Measurements from ENCODE around the gene JSRP1.

Gene JSRP1

DNA sequence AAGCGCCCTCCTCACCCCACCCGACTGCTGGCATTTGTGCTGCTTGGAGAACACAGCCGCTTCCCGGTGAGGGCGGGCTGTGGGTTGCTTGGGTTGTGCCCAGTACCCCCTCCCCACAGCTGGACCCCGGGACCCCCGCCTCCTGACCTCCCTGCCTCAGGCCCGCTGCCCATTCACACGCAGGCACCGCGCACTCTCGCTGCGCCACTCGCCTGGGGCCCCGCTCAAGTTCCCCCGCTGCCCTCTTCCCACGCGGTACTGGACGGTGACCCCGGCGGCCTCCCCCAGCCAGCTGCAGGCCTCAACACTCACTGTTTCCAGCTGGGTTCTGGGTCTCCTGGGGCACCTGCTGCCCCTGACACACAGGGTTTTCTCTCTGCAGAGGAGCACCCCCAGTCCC lies 36.5 kb downstream of the JSRP1 start:
- peaks cover 26 to 99% (median 78%) of the 10 kb centered on the region in 3 donors for H3K36me3 ChIP-seq
- H3K4me3 ChIP-seq: no peak overlapping the region
- no peak for DNase-seq
- intact Hi-C loops (cut with DNase I; ENCODE audit: low total_unique reads): no loop called here
- TF ChIP-seq CTCF (IDR thresholded peaks at IDR 0.05): no peak
- H3K4me1 ChIP-seq: no peaks in the 10 kb centered on the region
- H3K27ac ChIP-seq: no peak overlapping the region
- no peaks in the 10 kb centered on the region for H3K9me3 ChIP-seq
- no peaks in the 10 kb centered on the region for H3K27me3 ChIP-seq

DNA sequence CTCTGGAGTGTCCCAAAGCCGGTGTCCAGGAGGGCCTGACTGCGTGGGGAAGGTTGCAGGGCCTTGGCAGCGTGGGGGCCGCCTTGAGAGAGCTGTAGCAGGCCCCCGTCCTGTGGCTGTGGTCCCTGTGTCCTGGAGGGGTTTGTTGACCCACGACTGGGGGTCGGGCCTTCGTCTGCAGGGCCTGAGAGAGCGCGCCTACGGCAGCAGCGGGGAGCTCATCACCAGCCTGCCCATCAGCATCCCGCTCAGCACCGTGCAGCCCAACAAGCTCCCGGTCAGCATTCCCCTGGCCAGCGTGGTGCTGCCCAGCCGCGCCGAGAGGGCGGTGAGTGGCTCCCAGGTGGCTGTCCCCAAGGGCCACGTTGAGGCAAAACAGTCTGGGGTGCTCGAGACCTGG lies 38.6 kb downstream of the JSRP1 start:
- Histone ChIP-seq H3K4me1 (no peaks in the 10 kb centered on the region), H3K4me3 (no peak overlapping the region), H3K9me3 (no peaks in the 10 kb centered on the region), H3K36me3 (peaks cover 44 to 99% (median 82%) of the 10 kb centered on the region in 3 donors), H3K27ac (no peak overlapping the region), H3K27me3 (no peaks in the 10 kb centered on the region)
- intact Hi-C loops (cut with DNase I; ENCODE audit: low total_unique reads): no loop called here
- no peak for TF ChIP-seq CTCF (IDR thresholded peaks at IDR 0.05)
- DNase-seq: no peak

DNA sequence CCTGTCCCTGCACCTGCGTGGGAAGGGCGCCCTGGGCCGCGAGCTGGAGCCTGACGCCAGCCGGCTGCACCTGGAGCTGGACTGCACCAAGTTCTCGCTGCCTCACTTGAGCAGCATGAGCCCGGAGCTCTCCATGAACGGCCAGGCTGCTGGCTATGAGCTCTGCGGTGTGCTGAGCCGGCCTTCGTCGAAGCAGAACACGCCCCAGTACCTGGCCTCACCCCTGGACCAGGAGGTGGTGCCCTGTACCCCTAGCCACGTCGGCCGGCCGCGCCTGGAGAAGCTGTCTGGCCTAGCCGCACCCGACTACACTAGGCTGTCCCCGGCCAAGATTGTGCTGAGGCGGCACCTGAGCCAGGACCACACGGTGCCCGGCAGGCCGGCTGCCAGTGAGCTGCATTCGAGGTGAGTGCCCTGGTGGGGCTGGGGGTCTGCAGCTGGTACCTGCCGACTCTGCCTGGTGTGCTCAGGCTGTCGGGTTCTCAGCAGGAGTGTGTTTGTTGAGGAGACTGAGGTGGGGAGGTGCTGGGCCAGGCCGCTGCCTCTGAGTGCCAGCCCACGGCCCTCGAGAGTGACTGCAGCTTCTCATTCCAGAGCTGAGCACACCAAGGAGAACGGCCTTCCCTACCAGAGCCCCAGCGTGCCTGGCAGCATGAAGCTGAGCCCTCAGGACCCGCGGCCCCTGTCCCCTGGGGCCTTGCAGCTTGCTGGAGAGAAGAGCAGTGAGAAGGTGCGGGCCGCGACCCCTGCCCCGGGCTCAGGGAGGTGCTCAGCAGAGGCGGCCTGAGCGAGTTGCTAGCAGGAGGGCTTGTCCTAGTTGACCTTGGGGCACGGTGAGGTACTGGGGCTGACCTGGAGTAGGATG lies 39.6 kb downstream of the JSRP1 start:
- Histone ChIP-seq H3K4me1 (no peaks in the 10 kb centered on the region), H3K9me3 (no peaks in the 10 kb centered on the region), H3K4me3 (no peak overlapping the region), H3K27ac (no peak overlapping the region), H3K36me3 (peaks cover 52 to 99% (median 84%) of the 10 kb centered on the region in 3 donors), H3K27me3 (no peaks in the 10 kb centered on the region)
- intact Hi-C loops (cut with DNase I; ENCODE audit: low total_unique reads): no loop called here
- TF ChIP-seq CTCF (IDR thresholded peaks at IDR 0.05): no peak
- DNase-seq: no peak

- no peaks in the 10 kb centered on the region for H3K27me3 ChIP-seq
- no peaks in the 10 kb centered on the region for H3K9me3 ChIP-seq
- TF ChIP-seq CTCF (IDR thresholded peaks at IDR 0.05): no peak
- no peak overlapping the region for H3K4me3 ChIP-seq
- H3K27ac ChIP-seq: no peak overlapping the region
- no peak for DNase-seq
- intact Hi-C loops (cut with DNase I; ENCODE audit: low total_unique reads): no loop called here
- H3K36me3 ChIP-seq: peaks cover 59 to 99% (median 92%) of the 10 kb centered on the region in 3 donors
- H3K4me1 ChIP-seq: no peaks in the 10 kb centered on the region
Observed at GRCh38 chr19:2215281-2215751, 40.9 kb downstream of the JSRP1 start.

GRCh38 chr19:2214251-2214650 lies 42.0 kb downstream of the JSRP1 start:
- Histone ChIP-seq H3K27ac (no peak overlapping the region), H3K27me3 (no peaks in the 10 kb centered on the region), H3K36me3 (peaks cover 61 to 99% (median 93%) of the 10 kb centered on the region in 3 donors), H3K4me3 (no peak overlapping the region), H3K9me3 (no peaks in the 10 kb centered on the region), H3K4me1 (no peaks in the 10 kb centered on the region)
- intact Hi-C loops (cut with DNase I; ENCODE audit: low total_unique reads): no loop called here
- TF ChIP-seq CTCF (IDR thresholded peaks at IDR 0.05): no peak
- DNase-seq: no peak

Measured in tibial artery (tissue), 4 donors.